ENCODE data around the gene PRR14.

Gene PRR14
- long read RNA-seq, transcript PRR14-202 (12 exons, 2,198 nt): major isoform, 7 of 61 reads
- long read RNA-seq, partial matches to known transcripts: 6 of 61 reads
- long read RNA-seq, other reads (novel, unspliced or antisense): 44 of 61 reads

DNA sequence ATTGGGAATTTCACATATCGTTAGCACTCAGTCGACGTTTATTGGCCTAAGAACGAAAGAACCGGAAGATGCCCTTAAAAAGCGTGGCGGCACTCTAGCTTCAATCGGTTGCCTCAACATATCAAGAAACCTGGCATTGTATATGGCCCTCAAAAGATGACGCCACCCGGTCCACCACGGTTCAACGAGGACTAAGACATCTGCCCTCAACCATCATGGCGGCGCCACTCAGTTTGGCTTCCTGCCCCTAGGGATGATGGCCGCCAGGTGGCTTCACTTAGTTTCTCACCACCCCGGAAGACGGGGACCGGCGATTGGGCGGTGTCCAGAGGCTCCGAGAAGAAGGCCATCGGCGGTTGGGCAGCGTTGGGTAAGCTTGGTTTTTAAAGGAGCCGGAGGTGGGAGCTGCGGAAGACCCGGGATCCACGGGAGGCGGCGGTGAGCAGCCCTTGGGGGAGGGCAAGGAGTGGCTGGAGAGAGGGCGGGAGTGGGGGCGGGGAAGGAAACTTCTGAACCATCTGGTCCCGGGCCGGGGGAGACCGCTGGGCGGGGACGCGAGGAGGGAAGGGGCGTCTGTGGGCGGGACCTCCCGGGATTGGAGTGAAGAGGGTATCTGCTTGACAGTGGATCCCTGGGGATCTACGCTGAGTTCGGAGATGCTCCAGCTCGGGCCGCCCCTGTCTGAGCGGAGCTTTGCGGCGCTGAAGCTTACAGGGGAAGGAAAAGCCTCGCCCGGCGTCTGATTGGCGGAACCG lies at the start of gene PRR14:
Gene PRR14, plus strand, starts transcription at position 592 of the 755 bp plus-strand sequence. CDS start 686 bp downstream, outside the sequence.
- TF ChIP-seq, protein P1, sequence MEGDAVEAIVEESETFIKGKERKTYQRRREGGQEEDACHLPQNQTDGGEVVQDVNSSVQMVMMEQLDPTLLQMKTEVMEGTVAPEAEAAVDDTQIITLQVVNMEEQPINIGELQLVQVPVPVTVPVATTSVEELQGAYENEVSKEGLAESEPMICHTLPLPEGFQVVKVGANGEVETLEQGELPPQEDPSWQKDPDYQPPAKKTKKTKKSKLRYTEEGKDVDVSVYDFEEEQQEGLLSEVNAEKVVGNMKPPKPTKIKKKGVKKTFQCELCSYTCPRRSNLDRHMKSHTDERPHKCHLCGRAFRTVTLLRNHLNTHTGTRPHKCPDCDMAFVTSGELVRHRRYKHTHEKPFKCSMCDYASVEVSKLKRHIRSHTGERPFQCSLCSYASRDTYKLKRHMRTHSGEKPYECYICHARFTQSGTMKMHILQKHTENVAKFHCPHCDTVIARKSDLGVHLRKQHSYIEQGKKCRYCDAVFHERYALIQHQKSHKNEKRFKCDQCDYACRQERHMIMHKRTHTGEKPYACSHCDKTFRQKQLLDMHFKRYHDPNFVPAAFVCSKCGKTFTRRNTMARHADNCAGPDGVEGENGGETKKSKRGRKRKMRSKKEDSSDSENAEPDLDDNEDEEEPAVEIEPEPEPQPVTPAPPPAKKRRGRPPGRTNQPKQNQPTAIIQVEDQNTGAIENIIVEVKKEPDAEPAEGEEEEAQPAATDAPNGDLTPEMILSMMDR (IDR thresholded peaks at IDR 0.05; ENCODE audit: insufficient read depth, low read length): no peak
- TF ChIP-seq GABPA (IDR thresholded peaks at IDR 0.05; ENCODE audit: low read depth): peak; percentile 42
- H3K27me3 ChIP-seq (ENCODE audit: insufficient read depth, poor library complexity, severe bottlenecking): no peaks in the 10 kb centered on the region
- H3K27ac ChIP-seq (replicated peaks): peak within 1 kb of the TSS; percentile 87
- DNase-seq (ENCODE audit: low read depth in 1 of 2, low spot score in 1 of 2): peak; percentile 99 to 100
- H3K4me3 ChIP-seq (replicated peaks; ENCODE audit: insufficient read depth, low read length): peak within 1 kb of the TSS; percentile 85

DNA sequence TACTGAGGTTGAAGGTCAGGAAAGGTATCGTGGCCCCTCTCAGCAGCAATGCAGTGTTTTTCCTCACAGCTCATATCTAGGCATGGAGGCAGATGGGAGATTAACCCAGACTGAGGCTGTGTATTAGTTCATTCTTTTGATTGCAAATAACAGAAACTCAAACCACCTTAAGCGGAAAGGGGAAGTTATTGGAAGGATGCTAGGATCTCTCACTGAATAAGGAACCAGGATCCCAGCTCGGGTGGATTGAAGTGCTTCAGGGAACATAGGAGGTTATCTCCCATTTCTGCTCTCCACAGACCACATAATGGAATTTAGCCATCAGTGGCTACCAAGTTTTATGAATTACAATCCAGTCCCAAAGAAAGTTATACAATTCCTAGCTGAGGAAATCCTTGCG lies 48.8 kb upstream of the PRR14 start:
- H3K27me3 ChIP-seq (ENCODE audit: insufficient read depth, poor library complexity, severe bottlenecking): no peaks in the 10 kb centered on the region
- peak; percentile 10; the same call in 1 of the 2 replicates for TF ChIP-seq SPI1 (IDR thresholded peaks at IDR 0.05; ENCODE audit: borderline replicate concordance, low read depth)
- TF ChIP-seq, protein P1 (IDR thresholded peaks at IDR 0.05; ENCODE audit: insufficient read depth, low read length): no peak
- H3K27ac ChIP-seq (replicated peaks): no peak overlapping the region
- peak in 1 of 2 experiments; percentile 49 for DNase-seq (ENCODE audit: low read depth in 1 of 2, low spot score in 1 of 2)
- H3K4me3 ChIP-seq (replicated peaks; ENCODE audit: insufficient read depth, low read length): no peak overlapping the region

DNA sequence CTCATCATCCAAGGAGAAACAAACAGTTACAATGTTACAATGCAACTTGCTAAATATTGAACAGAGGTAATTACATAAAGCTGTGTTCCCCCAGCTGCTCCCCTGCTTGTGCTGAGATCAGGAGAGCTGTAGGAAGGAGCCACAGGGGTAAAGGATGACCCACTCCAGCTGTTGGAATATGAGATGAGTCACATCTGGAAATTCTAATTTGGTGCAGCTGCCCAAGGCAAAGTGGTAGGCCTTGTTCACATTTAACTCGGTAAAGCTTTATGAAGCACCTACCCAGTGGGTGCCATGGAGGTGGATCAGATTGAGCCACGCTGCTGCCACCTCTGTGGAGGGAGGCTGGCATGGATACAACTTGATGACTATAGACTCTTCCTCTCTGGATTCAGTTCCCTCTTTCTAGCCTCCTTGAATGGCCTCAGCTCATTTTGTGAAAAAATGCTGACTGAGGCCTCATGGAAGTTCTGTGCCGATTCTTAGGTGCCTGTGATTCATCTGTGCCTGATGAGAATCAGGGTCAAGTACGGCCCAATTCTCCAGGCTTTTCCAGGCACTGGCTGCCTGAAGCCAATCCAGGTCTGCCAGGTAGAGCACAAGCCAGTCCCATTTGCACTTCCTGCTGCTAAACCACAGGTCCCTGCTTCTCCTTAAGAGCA lies 48.0 kb upstream of the PRR14 start:
- peak in 1 of 2 experiments; percentile 12 for DNase-seq (ENCODE audit: low read depth in 1 of 2, low spot score in 1 of 2)
- H3K4me3 ChIP-seq (replicated peaks; ENCODE audit: insufficient read depth, low read length): no peak overlapping the region
- TF ChIP-seq, protein P2, sequence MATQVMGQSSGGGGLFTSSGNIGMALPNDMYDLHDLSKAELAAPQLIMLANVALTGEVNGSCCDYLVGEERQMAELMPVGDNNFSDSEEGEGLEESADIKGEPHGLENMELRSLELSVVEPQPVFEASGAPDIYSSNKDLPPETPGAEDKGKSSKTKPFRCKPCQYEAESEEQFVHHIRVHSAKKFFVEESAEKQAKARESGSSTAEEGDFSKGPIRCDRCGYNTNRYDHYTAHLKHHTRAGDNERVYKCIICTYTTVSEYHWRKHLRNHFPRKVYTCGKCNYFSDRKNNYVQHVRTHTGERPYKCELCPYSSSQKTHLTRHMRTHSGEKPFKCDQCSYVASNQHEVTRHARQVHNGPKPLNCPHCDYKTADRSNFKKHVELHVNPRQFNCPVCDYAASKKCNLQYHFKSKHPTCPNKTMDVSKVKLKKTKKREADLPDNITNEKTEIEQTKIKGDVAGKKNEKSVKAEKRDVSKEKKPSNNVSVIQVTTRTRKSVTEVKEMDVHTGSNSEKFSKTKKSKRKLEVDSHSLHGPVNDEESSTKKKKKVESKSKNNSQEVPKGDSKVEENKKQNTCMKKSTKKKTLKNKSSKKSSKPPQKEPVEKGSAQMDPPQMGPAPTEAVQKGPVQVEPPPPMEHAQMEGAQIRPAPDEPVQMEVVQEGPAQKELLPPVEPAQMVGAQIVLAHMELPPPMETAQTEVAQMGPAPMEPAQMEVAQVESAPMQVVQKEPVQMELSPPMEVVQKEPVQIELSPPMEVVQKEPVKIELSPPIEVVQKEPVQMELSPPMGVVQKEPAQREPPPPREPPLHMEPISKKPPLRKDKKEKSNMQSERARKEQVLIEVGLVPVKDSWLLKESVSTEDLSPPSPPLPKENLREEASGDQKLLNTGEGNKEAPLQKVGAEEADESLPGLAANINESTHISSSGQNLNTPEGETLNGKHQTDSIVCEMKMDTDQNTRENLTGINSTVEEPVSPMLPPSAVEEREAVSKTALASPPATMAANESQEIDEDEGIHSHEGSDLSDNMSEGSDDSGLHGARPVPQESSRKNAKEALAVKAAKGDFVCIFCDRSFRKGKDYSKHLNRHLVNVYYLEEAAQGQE (IDR thresholded peaks at IDR 0.05; ENCODE audit: insufficient replicate concordance, low read depth): no peak
- TF ChIP-seq SPI1 (IDR thresholded peaks at IDR 0.05; ENCODE audit: borderline replicate concordance, low read depth): peak; percentile 42; the same call in 1 of the 2 replicates
- no peak for TF ChIP-seq POLR2AphosphoS5 (IDR thresholded peaks at IDR 0.05; ENCODE audit: low read depth)
- TF ChIP-seq, protein P1 (IDR thresholded peaks at IDR 0.05; ENCODE audit: insufficient read depth, low read length): no peak
- TF ChIP-seq GABPA (IDR thresholded peaks at IDR 0.05; ENCODE audit: low read depth): no peak
- no peaks in the 10 kb centered on the region for H3K27me3 ChIP-seq (ENCODE audit: insufficient read depth, poor library complexity, severe bottlenecking)
- H3K27ac ChIP-seq (replicated peaks): no peak overlapping the region

DNA sequence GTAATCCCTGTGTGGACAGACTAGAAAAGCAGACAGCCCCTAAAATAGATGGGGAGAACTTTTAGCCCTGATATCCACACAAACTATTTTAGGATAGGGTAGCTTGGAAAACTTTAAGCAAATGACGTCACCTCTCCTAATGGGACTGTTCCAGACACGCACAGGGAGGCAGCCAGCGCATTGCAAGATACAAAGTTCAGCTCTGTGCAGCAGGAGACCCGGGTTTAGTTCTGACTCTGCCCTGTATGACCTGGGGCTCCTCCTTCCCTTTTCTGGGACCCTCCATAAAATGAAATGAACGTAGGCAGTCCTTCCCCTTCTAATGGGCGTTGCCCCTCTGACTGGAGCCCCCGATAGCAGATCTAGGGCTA lies 46.8 kb upstream of the PRR14 start:
- DNase-seq (ENCODE audit: low read depth in 1 of 2, low spot score in 1 of 2): no peak
- Histone ChIP-seq H3K4me3 (replicated peaks; ENCODE audit: insufficient read depth, low read length) (no peak overlapping the region), H3K27ac (replicated peaks) (peak overlapping the region; percentile 75), H3K27me3 (ENCODE audit: insufficient read depth, poor library complexity, severe bottlenecking) (no peaks in the 10 kb centered on the region)
- TF ChIP-seq POLR2AphosphoS5 (IDR thresholded peaks at IDR 0.05; ENCODE audit: low read depth) (no peak), SPI1 (IDR thresholded peaks at IDR 0.05; ENCODE audit: borderline replicate concordance, low read depth) (no peak), GABPA (IDR thresholded peaks at IDR 0.05; ENCODE audit: low read depth) (no peak)
- TF ChIP-seq, protein P1 (IDR thresholded peaks at IDR 0.05; ENCODE audit: insufficient read depth, low read length): no peak
- TF ChIP-seq, protein P2 (IDR thresholded peaks at IDR 0.05; ENCODE audit: insufficient replicate concordance, low read depth): no peak
